ENCODE measurements around the gene GPHN.

DNA sequence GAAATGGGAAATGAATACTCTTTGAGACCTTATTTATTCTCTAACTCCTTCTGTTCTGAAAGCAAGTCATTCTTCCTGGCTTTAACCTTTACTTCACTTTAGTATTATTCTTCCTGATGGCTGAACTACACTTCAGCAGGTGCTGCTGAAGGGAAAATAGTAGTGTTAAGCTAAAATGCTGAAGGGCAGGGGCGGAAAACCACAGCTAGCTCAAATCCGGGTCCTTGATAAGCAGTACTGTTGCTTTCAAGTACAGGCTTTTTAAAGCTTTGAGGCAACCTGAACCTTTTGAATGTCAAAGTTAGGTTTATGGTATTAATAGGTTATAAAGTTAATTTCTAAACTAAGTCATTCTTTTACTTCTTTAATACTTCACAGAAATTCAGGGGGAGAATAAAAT, 11.0 kb upstream of the GPHN start:
- no peak for TF ChIP-seq POLR2A (IDR thresholded peaks at IDR 0.05; ENCODE audit: low read depth, low read length)
- TF ChIP-seq POLR2AphosphoS5 (IDR thresholded peaks at IDR 0.05; ENCODE audit: low read depth, low read length) = no peak
